Left renal pelvis (tissue), 4 donors: ENCODE measurements around the gene CXCL6. TPM values are rescaled to one million over a fixed set of nuclear protein-coding genes. Genes with fewer than 3 reads are reported as not detected.

Experiments used
- DNase-seq, 4 donors: peaks; one replicate each; pipeline ENCODE4 v3.0.0-alpha.2; 2013; ENCODE audit warnings: low read depth in 4 of 4, low spot score in 3 of 4
- polyA plus RNA-seq, 4 donors: library from polyadenylated mRNA; unstranded; fragments of 120-200 nt; gene quantifications; one replicate each; pipeline ENCODE4 v1.2.1, GENCODE V29; 2013; ENCODE audit not compliant: insufficient read length in 4 of 4

Gene CXCL6
- polyA plus RNA-seq, 4 donors: 0.10 TPM; not detected in 3

- DNase-seq: no peak
Observed at GRCh38 chr4:73841243-73841925, 4.9 kb downstream of the CXCL6 start.

DNA sequence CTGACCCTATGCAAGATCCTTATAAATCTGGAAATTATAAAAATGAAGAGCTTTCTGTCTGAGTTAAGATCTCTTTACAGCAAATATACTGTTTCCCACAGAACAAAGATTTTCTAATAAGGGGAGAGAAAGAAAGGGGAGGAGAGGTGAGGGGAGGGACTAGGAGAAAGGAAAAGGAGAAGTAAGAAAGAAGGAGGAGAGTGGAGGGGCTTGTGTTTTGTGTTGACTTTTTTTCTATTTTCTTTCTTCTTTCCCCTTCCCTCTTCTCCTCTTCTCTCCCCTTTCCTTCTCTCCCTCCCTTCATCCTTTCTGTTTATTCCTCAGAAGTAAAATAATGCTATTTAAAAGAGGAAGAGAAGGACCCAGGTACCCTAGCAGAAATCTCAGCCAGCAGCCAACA is 6.2 kb downstream of the CXCL6 start:
- DNase-seq: no peak

GRCh38 chr4:73843369-73843768 is 6.9 kb downstream of the CXCL6 start:
- DNase-seq: no peak

DNA sequence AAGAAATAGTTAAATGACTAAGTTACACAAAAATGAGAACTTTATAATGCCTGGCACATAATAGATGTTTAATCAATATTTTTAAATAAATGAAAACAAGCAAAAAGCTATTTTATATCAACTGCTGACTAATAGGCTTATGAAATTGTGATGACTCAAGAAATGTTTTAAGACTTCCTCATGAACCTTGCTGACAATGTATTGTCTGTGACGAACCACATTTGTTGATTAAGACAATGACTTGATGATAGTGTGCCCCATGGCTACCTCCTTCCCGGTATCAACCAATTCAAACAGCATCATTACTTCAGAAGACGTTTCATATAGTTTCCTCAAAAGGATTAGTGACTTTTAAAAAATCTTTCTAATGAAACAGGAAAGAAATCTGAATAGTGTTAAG is 7.9 kb downstream of the CXCL6 start:
- DNase-seq: no peak

DNA sequence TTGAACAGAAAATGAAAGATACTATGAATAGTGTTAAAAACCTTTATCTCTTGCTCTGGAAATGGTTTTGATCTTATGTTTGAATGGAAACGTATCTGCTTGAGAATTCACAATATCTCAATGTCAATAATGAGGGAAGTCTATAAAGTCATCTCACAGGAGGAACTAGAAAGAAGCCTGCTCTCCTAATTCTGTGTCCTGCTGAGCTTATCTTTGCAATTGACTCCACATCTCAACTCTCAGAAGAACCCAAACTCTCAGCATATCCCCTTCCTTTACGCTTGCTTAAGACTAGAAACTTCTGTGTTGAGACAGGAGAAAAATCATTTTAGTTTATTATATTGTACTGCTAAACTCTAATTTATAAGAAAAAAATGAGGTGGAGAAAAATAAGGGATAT is 8.3 kb downstream of the CXCL6 start:
- DNase-seq: no peak

DNA sequence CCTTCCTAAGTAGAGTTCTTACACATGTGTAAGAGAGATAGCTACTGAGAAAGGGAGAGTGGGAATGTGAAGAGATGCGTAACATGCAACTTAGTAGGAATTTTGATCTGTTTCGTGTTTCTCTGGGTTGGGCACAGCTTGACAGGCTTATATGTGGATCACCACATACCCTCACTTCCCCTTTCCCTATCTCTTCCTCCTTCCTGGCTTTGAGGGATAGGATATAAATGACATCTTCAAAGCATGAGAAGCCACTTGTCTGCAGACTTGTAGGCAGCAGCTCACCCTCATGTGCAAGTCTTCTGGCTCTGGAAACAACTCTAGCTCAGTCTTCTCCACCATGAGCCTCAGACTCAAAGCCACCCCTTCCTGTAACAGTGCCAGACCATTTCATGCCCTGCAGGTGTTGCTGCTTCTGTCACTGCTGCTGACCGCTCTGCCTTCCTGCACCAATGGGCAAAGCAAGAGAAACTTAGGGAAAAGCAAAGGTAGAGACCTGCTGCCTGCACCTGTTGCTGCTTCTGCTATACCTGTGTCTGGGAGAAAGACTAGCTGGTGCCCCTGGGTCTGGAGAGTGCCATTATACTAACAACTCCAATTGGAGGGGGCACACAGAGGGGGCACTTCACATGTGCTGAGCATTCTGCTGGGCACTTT is 11.2 kb downstream of the CXCL6 start:
- no peak for DNase-seq

DNA sequence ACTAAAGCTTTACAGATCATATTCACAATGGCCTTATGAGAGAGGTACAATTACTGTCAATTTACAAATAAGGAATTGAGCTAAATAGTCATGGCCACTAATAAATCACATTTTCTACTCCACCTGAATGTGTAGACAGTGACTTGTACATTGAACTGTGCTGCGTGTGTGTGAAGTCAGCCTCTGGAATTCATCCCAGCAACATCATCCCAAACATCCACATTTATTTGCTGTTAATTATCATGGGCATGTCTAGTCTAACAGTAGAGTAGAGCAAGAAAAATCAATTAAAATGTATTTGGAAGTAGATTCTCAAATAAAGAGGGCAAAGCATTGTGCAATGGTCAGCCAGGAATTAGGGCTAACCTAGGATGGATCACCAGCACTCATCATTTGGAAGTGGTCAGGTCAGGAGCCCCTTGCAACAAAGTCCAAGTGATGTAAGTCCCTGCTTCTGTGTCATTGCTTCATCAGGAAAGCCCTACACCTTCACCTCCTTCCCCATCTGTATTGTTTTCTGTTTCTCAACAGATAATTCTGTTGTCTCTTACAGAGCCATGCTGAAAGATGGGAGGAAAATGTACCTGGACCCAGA is 11.8 kb downstream of the CXCL6 start:
- no peak for DNase-seq

DNA sequence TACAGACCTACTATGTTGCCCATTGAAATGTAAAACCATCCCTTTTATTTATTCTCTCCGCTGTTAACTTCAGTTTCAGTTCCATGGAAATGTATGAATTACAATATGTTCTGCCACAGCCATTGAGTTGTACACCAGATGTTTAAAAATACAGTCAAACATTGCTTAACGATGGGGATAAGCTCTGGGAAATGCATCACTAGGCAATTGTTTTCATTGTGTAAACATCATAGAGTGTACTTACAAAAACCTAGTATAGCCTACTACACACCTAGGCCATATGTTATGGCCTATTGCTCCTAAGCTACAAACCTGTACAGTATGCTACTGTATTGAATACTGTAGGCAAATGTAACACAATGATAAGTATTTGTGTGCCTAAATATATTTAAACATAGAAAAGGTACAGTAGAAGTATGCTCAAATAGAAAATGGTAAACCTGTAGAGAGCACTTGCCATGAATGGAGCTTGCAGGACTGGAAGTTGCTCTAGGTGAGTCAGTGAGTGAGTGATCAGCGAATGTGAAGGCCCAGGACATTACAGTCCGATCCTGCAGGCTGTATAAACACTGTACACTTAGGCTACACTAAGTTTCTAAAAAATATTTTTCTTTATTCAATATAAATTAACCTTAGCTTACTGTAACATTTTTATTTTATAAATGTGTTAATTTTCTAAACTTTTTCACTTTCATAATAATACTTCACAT is 13.9 kb downstream of the CXCL6 start:
- DNase-seq: no peak

DNA sequence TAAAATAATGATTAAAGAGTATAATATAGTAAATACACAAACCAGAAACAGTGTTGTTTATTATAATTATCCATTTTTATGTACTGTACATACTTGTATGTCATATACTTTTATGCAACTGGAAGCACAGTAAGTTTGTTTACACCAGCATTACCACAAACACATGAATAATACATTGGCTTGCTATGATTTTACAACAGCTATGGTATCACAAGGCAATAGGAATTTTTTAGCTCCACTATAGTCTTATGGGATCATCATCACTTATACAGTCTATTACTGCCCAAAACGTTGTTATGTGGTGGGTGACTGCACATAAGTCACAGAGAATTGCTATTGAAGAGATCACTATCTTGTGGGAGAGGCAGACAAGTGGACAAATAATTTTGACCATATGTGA is 14.8 kb downstream of the CXCL6 start:
- no peak for DNase-seq

- no peak for DNase-seq
Observed at GRCh38 chr4:73852771-73853170, 16.3 kb downstream of the CXCL6 start.

- DNase-seq: no peak
Observed at GRCh38 chr4:73853246-73853704, 16.8 kb downstream of the CXCL6 start, which contains the start of gene PF4V1. TSS of gene PF4V1 (plus strand) at chr4:73853296. CDS start at chr4:73853363, 67 bp downstream.

DNA sequence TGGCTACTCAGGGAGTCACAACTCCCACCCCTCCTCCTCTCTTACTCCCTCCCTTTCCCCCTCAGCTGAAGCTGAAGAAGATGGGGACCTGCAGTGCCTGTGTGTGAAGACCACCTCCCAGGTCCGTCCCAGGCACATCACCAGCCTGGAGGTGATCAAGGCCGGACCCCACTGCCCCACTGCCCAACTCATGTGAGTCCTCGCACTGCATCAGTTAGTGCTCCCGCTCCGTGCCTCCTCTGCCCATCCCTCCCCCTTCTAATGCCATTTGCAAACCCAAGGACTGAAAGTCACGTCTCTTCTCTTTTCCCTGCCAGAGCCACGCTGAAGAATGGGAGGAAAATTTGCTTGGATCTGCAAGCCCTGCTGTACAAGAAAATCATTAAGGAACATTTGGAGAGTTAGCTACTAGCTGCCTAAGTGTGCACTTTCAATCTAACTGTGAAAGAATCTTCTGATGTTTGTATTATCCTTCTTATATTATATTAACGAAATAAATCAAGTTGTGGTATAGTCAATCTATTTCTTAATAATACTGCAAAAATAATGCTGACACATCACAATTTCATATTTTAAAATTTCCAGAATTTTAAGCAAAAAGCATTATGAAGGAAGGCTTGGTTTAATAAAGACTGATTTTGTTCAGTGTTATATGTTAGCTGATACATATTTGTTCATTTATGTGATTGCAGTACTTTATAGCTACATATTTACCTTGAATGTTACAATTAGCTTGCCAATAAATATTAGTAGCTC is 17.4 kb downstream of the CXCL6 start:
- DNase-seq: no peak

DNA sequence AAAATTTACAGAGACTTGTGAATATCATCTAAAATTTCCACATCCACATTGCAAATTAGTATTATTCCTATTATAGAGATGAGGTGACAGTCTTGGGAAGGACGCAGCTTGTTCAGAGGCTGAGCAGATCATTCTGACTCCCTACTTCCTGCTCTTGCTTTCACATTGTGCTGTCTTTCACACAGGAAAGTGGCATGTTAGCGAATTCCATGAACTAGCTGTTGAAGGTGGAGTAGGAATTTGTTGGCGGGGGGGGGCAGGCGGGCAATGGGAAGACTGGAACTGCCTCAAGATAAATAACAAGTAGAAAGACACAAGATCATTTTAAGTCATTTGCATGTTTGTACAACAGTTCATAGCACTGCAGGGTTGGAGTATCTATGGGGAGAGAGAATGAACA is 18.9 kb downstream of the CXCL6 start:
- DNase-seq: no peak

- DNase-seq: no peak
Observed at GRCh38 chr4:73856518-73856917, 20.0 kb downstream of the CXCL6 start.

DNA sequence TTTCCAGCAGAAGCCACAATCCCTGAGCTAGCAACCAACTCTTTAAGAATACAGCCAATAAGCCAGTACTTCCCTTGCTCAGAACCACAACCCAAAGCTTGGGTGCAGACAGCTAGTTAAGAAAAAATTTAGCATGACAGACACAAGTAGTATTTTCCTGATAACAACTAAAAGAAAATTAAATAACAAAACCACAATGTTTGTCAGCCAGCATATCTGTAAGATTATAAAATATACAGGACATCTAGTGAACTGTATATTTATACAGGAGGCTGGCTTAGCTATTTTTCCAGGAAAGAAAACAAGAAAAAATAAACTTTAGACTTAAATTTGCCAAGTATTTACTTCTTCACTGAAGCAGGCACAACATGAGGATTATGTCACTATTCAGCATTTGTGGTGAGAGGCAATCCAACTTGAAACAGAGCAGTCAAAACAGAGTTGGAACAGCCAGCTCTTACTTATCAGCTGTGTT is 23.2 kb downstream of the CXCL6 start:
- DNase-seq: no peak

- no peak for DNase-seq
Observed at GRCh38 chr4:73860181-73860580, 23.7 kb downstream of the CXCL6 start.

DNA sequence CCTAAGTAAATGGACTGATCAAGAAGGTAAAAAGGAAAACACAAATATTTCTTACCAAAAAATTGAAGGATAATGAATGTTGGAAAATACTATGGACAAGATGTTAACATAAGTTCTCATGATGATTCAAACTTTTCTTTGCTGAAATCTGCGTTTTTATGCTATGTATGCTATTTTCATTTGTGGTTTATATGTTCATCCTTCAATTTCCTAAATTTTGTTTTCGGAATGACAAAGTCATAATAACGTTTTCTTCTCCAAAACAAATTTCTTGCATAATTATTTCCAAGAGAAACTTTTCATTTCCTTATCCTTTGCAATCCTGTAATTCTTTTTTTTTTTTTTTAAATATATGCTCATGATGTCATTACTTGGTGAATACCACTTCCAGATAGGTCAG is 24.4 kb downstream of the CXCL6 start:
- DNase-seq: no peak

DNA sequence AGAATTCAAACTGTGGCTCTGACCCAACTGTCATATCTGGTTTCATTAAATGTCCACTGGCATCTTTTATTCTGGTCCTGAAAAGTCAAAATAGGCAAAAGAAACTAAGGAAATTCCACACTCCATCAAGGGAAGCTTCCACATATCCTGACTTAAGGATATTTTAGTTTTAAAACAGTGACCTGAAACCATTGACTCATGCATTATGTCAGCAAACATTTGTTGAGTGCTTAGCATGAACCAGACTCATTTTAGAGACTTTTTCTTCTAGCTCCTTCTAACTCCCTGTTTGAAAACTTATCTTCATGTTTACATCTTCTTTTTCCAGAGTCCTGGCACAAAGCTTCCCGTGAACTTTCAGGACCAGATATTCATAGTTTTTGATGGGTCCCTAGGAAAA is 25.8 kb downstream of the CXCL6 start:
- DNase-seq: no peak

DNA sequence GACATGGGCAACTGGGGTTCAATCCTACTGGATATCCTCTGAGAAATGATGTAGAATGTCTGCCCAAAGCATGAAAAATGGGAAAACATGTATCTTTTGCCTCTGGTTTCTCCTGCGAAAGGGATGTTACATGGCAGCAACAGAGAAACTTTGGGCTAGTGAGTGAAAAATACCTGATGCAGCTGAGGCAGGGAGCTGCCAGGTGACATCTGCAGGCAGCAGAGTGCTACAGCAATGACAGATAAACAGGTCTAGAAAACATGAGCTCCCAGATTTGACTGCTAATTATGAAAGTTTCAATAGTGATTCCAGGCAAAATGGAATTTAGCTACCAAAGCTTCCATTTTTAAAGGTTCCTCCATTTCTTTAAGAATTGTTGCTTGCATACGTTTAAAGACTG is 27.9 kb downstream of the CXCL6 start:
- no peak for DNase-seq

GRCh38 chr4:73864961-73865360 is 28.5 kb downstream of the CXCL6 start:
- no peak for DNase-seq
